HCT116 (cell line): ENCODE data around the gene SMIM41. TPM values are rescaled to one million over a fixed set of nuclear protein-coding genes. Genes with fewer than 3 reads are reported as not detected.
A peak's percentile ranks its signal among the peaks of the same experiment; 100 is the strongest.

Experiments used
- ATAC-seq: fragments of 200-7000 bp; cut with Tn5 transposase; 2 replicates; pipeline ENCODE4 v1.9.1; 2020; ENCODE audit warnings: mild to moderate bottlenecking, moderate library complexity
- BruUV-seq: library from RNA; stranded (reverse); fragments of 400-500 nt; replicated peaks from 2 replicates; lab custom pipeline; 2021; lab: Mats Ljungman, UMichigan
- CTCF ChIA-PET: fragments of 300-600 bp; sonication (Branson Sonifier 250); formaldehyde crosslinking; loops from one replicate; lab custom pipeline; 2021; ENCODE audit warnings: antibody characterized with exemption; lab: Charles Lee
- POLR2A ChIA-PET: fragments of 300-600, 350-600 bp; sonication (Branson Sonifier 250); formaldehyde crosslinking; loops from one replicate; lab custom pipeline; 2021; ENCODE audit warnings: antibody characterized with exemption; lab: Charles Lee
- RAD21 ChIA-PET, 2 experiments: fragments of 300-600 bp; sonication (Branson Sonifier 250); formaldehyde crosslinking; loops; one replicate each; lab custom pipeline; 2023; ENCODE audit warnings: low total read pairs in 2 of 2; ENCODE audit not compliant: uncharacterized antibody in 2 of 2, unreplicated experiment in 2 of 2, low non-redundant PET in 1 of 2; lab: Charles Lee
- DNase-seq: peaks from one replicate; pipeline ENCODE4 v3.0.0-alpha.2; 2010; ENCODE audit warnings: low read depth, low spot score
- H2AFZ ChIP-seq: fragments of 200-600 bp; shearing (Covaris generic), sonication (generic); 2 replicates; pipeline ENCODE4 v1.6.1; 2017; ENCODE audit warnings: low read depth, mixed run types, mixed read lengths, antibody characterized with exemption, low read length; ENCODE audit not compliant: poor library complexity, severe bottlenecking
- H3K27ac ChIP-seq: 2 replicates; pipeline ENCODE4 v1.5.1; 2012; ENCODE audit warnings: low read depth, low read length
- H3K27me3 ChIP-seq: fragments of 200-600 bp; sonication (generic); 2 replicates; pipeline ENCODE4 v1.6.1; 2016; ENCODE audit warnings: mixed run types, low read length, mixed read lengths; ENCODE audit not compliant: insufficient read depth
- H3K36me3 ChIP-seq, 2 experiments: fragments of 200-500 bp in 1 of 2; fragments of 200-600 bp in 1 of 2; sonication (Bioruptor generic) in 1 of 2; sonication (generic) in 1 of 2; 2 replicates each; pipeline versions ENCODE4 v1.5.1 to v1.6.1; 2014 to 2016; ENCODE audit warnings: low read length in 2 of 2, inconsistent platforms in 1 of 2, mixed read lengths in 1 of 2, mixed run types in 1 of 2; ENCODE audit not compliant: insufficient read depth in 2 of 2, control insufficient read depth in 1 of 2
- H3K4me1 ChIP-seq, 2 experiments: fragments of 200-600 bp in 1 of 2; sonication (generic) in 1 of 2; 2 replicates each; pipeline versions ENCODE4 v1.5.1 to v1.6.1; 2012 to 2017; ENCODE audit warnings: low read length in 2 of 2, inconsistent platforms in 1 of 2, mild to moderate bottlenecking in 1 of 2, mixed read lengths in 1 of 2, mixed run types in 1 of 2, moderate library complexity in 1 of 2; ENCODE audit not compliant: insufficient read depth in 2 of 2, control insufficient read depth in 1 of 2
- H3K4me2 ChIP-seq: fragments of 200-600 bp; sonication (generic); 2 replicates; pipeline ENCODE4 v1.6.1; 2017; ENCODE audit warnings: mixed run types, low read length, mixed read lengths
- H3K4me3 ChIP-seq, 2 experiments: fragments of 200-600 bp in 1 of 2; sonication (generic) in 1 of 2; replicated peaks in 1 of 2; 2 replicates each; pipeline ENCODE4 v1.5.1; 2011 to 2016; ENCODE audit warnings: low read length in 2 of 2, control low read depth in 1 of 2, low read depth in 1 of 2, mild to moderate bottlenecking in 1 of 2, mixed read lengths in 1 of 2, mixed run types in 1 of 2
- H3K79me2 ChIP-seq: fragments of 200-600 bp; sonication (generic); 2 replicates; pipeline ENCODE4 v1.6.1; 2017; ENCODE audit warnings: mild to moderate bottlenecking, mixed run types, low read length, moderate library complexity, mixed read lengths; ENCODE audit not compliant: insufficient read depth
- H3K9ac ChIP-seq: fragments of 200-600 bp; sonication (generic); 2 replicates; pipeline ENCODE4 v1.6.1; 2016; ENCODE audit warnings: low read length, mixed read lengths
- H3K9me2 ChIP-seq: fragments of 200-600 bp; sonication (generic), shearing (Covaris generic); 2 replicates; pipeline ENCODE4 v1.6.1; 2017; ENCODE audit warnings: mixed run types, mild to moderate bottlenecking, moderate library complexity; ENCODE audit not compliant: insufficient read depth
- H3K9me3 ChIP-seq, 2 experiments: fragments of 200-500 bp in 1 of 2; fragments of 200-600 bp in 1 of 2; sonication (Bioruptor generic) in 1 of 2; sonication (generic) in 1 of 2; 2 replicates each; pipeline ENCODE4 v1.6.1; 2014 to 2017; ENCODE audit warnings: low read length in 2 of 2, mixed read lengths in 2 of 2, inconsistent platforms in 1 of 2, low read depth in 1 of 2, mild to moderate bottlenecking in 1 of 2, mixed run types in 1 of 2, moderate library complexity in 1 of 2; ENCODE audit not compliant: control insufficient read depth in 1 of 2, insufficient read depth in 1 of 2
- H4K20me1 ChIP-seq: fragments of 200-600 bp; sonication (generic), shearing (Covaris generic); 2 replicates; pipeline ENCODE4 v1.6.1; 2017; ENCODE audit warnings: mixed run types, mild to moderate bottlenecking, moderate library complexity; ENCODE audit not compliant: insufficient read depth
- CBX3 ChIP-seq: IDR thresholded peaks from 2 replicates; pipeline ENCODE4 v1.6.1; 2012; ENCODE audit warnings: low read depth
- EZH2 ChIP-seq: fragments of 200-600 bp; sonication (generic); IDR thresholded peaks from 2 replicates; pipeline ENCODE4 v1.6.1; 2017; ENCODE audit warnings: antibody characterized with exemption, mixed run types
- FOSL1 ChIP-seq: IDR thresholded peaks from 2 replicates; pipeline ENCODE4 v1.6.1; 2012; ENCODE audit warnings: low read depth
- POLR2AphosphoS5 ChIP-seq: IDR thresholded peaks from 2 replicates; pipeline ENCODE4 v1.6.1; 2011; ENCODE audit warnings: mild to moderate bottlenecking, low read depth, low read length, moderate library complexity
- SIN3A ChIP-seq: IDR thresholded peaks from 2 replicates; pipeline ENCODE4 v1.6.1; 2012; ENCODE audit warnings: low read depth
- ZFX ChIP-seq: fragments of 450-650 bp; IDR thresholded peaks from 2 replicates; pipeline ENCODE4 v1.6.1; 2017
- intact Hi-C: fragments of 100-400 bp; cut with micrococcal nuclease; formaldehyde crosslinking; loops from 2 replicates; pipeline ENCODE4 v1.10.0; 2022
- total RNA-seq: library from RNA; stranded (reverse); gene quantifications from one replicate; pipeline ENCODE4 v1.2.1, GENCODE V29; 2021; ENCODE audit not compliant: unreplicated experiment
- TF ChIP-seq, protein P1 (sequence below): IDR thresholded peaks from 2 replicates; pipeline ENCODE4 v1.6.1; 2012
- TF ChIP-seq, protein P2 (sequence below): IDR thresholded peaks from 2 replicates; pipeline ENCODE4 v1.6.1; 2012; ENCODE audit warnings: low read depth

SMIM41 gene
- total RNA-seq, 1 experiment from 2014 or later, result not detected

DNA sequence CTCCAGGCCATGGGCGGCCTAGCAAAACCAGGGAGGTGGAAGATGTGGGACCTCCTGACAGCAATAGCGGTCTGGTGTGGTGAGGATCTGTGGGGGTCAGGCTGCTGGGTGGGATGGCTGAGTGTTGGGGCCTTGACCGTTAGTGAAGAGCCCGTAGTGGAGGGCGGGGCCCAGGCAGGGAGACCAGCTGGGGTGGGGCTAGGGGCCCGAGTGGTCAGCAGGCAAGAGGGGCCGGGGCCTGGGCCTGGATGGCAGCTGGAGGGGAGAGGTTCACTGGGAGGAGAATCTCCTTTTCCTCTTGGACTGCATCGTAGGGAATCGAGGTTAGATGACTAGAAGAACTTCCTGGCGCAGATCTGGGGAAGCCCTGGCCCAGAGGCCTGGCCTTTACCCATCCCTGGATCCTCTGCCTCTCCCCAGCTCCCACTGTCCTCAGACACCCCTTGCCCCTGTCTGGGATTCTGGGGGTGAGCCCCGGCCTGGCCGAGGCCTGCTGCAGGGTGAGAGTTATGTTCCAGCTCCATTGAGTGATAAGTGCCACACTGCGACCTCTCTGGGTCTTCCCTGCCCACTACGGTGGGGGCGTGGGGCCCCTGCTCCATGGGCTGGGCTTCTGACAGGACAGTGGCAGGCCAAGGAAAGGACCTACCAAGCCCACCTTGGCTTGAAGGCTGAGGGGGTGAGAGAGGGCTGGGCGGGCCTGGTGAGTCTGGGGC, 65.2 kb downstream of the SMIM41 start:
- Histone ChIP-seq H3K9me3 (no peaks in the 10 kb centered on the region), H3K27me3 (no peaks in the 10 kb centered on the region), H3K36me3 (no peaks in the 10 kb centered on the region), H3K79me2 (peaks cover 15% of the 10 kb centered on the region; the same call in 1 of the 2 replicates), H4K20me1 (no peaks in the 10 kb centered on the region), H3K4me1 (peaks cover 64 to 86% of the 10 kb centered on the region in 2 experiments), H3K4me3 (no peak overlapping the region), H2AFZ (no peak overlapping the region), H3K27ac (peak overlapping the region; percentile 100), H3K9me2 (no peaks in the 10 kb centered on the region), H3K9ac (peak overlapping the region; percentile 91), H3K4me2 (peak overlapping the region; percentile 87)
- intact Hi-C loops, result loop anchor here (5.0 kb wide), 2 partner anchors 253 to 728 kb away; no protein-coding TSS in a partner anchor
- DNase-seq, result no peak
- RAD21 ChIA-PET, result interaction anchor here in 1 of 2 experiments (1.8 kb wide), 1 partner anchor 726 kb away, joined by 6 read pairs; no protein-coding TSS in a partner anchor
- CTCF ChIA-PET, result interaction anchor here (0.6 to 7.0 kb wide), 17 partner anchors 18 to 903 kb away, joined by 3 to 140 read pairs (median 5); no protein-coding TSS in a partner anchor
- ATAC-seq, result no peak
- no TSS peak for BruUV-seq
- POLR2A ChIA-PET, result interaction anchor here (1.0 to 3.1 kb wide), 10 partner anchors 48 to 735 kb away, joined by 3 to 7 read pairs (median 3); no protein-coding TSS in a partner anchor
- TF ChIP-seq EZH2, result no peak
- peak; percentile 17; the same call in 1 of the 2 replicates for TF ChIP-seq POLR2AphosphoS5
- TF ChIP-seq ZFX, result peak; percentile 55

DNA sequence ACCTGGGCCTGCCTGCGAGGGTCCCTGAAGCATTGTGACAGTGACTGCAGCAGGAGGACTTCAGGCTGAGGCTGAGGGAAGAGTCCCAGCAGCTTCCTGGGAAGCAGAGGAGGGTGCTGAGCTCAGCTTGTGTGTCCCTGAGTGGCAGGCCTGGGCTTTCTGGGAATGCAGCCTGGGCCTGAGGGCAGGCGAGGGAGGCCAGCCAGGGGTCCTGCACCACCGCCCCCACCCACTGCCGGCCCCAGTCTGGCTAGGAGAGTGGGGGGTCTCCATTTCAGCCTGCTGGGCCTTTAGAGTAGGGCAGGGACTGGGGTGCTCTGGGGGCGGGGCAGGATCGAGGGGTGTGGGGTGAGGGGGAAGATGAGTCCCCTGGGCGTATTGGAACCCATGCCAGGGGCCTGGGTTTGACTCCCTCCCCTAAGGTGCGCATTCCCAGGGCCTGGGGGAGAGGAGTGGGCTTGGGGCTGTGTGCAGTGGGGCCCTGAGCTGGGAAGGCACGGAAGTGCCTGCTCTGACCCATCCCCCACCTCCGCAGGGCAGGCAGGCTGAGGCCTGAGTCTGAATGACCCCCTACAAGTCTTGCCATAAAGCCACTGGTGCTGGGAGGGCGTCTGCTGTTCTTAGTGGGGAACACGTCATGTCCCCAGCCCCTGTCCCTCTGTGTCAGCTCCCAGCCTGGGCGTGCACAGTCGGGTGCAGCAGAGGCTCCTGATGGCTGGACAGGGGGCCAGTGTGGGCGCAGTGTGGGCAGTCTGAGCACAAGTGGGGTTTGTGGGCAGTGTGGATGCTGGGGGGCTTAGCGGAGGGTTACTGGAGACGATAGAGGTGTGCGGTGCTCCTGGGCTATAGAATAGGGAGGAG, 66.0 kb downstream of the SMIM41 start:
- H3K4me1 ChIP-seq, result peaks cover 70 to 92% of the 10 kb centered on the region in 2 experiments
- no peak overlapping the region for H2AFZ ChIP-seq
- H3K9me3 ChIP-seq, result no peaks in the 10 kb centered on the region
- ATAC-seq (no peak), DNase-seq (no peak)
- no peaks in the 10 kb centered on the region for H4K20me1 ChIP-seq
- ChIA-PET POLR2A (interaction anchor here (0.9 to 3.1 kb wide), 7 partner anchors 46 to 734 kb away, joined by 3 to 7 read pairs (median 3); partner anchors contain the start of gene KRT80), CTCF (interaction anchor here (0.6 to 7.0 kb wide), 10 partner anchors 17 to 835 kb away, joined by 3 to 140 read pairs (median 4); no protein-coding TSS in a partner anchor), RAD21 (no interaction called here)
- H3K36me3 ChIP-seq, result no peaks in the 10 kb centered on the region
- BruUV-seq, result no TSS peak
- no peaks in the 10 kb centered on the region for H3K27me3 ChIP-seq
- H3K4me2 ChIP-seq, result peak overlapping the region; percentile 87
- peak overlapping the region; percentile 91 for H3K9ac ChIP-seq
- peak overlapping the region; percentile 100 for H3K27ac ChIP-seq
- peaks cover 15% of the 10 kb centered on the region; the same call in 1 of the 2 replicates for H3K79me2 ChIP-seq
- TF ChIP-seq FOSL1 (no peak), SIN3A (no peak), CBX3 (no peak)
- TF ChIP-seq, protein P1, sequence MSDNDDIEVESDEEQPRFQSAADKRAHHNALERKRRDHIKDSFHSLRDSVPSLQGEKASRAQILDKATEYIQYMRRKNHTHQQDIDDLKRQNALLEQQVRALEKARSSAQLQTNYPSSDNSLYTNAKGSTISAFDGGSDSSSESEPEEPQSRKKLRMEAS, result no peak
- TF ChIP-seq, protein P2, sequence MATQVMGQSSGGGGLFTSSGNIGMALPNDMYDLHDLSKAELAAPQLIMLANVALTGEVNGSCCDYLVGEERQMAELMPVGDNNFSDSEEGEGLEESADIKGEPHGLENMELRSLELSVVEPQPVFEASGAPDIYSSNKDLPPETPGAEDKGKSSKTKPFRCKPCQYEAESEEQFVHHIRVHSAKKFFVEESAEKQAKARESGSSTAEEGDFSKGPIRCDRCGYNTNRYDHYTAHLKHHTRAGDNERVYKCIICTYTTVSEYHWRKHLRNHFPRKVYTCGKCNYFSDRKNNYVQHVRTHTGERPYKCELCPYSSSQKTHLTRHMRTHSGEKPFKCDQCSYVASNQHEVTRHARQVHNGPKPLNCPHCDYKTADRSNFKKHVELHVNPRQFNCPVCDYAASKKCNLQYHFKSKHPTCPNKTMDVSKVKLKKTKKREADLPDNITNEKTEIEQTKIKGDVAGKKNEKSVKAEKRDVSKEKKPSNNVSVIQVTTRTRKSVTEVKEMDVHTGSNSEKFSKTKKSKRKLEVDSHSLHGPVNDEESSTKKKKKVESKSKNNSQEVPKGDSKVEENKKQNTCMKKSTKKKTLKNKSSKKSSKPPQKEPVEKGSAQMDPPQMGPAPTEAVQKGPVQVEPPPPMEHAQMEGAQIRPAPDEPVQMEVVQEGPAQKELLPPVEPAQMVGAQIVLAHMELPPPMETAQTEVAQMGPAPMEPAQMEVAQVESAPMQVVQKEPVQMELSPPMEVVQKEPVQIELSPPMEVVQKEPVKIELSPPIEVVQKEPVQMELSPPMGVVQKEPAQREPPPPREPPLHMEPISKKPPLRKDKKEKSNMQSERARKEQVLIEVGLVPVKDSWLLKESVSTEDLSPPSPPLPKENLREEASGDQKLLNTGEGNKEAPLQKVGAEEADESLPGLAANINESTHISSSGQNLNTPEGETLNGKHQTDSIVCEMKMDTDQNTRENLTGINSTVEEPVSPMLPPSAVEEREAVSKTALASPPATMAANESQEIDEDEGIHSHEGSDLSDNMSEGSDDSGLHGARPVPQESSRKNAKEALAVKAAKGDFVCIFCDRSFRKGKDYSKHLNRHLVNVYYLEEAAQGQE, result no peak
- no peaks in the 10 kb centered on the region for H3K9me2 ChIP-seq
- peak overlapping the region in 1 of 2 experiments; percentile 46; a peak in 2 of 4 replicates for H3K4me3 ChIP-seq
- intact Hi-C loops, result loop anchor here (5.0 kb wide), 1 partner anchor 727 kb away; no protein-coding TSS in a partner anchor
